ENCODE data around the gene CCER1.

DNA sequence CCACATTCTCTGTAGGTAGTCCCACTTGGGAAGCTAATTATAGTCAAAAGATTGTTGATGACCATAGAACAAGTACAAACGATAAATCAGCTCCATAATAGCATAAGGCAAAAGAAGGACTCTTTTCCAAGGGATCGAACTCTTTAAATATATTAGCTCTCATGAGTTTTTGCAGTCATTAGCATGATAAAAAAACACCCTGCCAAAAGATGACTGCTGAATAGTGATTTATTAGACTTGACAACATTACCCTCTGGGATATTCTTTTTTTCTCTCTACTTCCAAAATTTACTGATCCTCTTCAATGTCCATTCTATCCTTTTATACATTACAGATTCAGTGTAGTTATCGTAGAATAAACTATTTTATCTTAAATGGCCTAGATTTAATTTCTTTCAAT, 35.6 kb upstream of the CCER1 start:
- TF ChIP-seq, protein P1, sequence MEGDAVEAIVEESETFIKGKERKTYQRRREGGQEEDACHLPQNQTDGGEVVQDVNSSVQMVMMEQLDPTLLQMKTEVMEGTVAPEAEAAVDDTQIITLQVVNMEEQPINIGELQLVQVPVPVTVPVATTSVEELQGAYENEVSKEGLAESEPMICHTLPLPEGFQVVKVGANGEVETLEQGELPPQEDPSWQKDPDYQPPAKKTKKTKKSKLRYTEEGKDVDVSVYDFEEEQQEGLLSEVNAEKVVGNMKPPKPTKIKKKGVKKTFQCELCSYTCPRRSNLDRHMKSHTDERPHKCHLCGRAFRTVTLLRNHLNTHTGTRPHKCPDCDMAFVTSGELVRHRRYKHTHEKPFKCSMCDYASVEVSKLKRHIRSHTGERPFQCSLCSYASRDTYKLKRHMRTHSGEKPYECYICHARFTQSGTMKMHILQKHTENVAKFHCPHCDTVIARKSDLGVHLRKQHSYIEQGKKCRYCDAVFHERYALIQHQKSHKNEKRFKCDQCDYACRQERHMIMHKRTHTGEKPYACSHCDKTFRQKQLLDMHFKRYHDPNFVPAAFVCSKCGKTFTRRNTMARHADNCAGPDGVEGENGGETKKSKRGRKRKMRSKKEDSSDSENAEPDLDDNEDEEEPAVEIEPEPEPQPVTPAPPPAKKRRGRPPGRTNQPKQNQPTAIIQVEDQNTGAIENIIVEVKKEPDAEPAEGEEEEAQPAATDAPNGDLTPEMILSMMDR (IDR thresholded peaks at IDR 0.05), result no peak
- no peak for TF ChIP-seq POLR2A (IDR thresholded peaks at IDR 0.05)

Data from lower leg skin (tissue), 3 donors.